ENCODE data around the gene NPSR1.
"Not testable (repeated sequence)": the region's sequence is repeated elsewhere in the genome, so short reads cannot be mapped to it uniquely, and the experiment has no call there.

NPSR1 gene

DNA sequence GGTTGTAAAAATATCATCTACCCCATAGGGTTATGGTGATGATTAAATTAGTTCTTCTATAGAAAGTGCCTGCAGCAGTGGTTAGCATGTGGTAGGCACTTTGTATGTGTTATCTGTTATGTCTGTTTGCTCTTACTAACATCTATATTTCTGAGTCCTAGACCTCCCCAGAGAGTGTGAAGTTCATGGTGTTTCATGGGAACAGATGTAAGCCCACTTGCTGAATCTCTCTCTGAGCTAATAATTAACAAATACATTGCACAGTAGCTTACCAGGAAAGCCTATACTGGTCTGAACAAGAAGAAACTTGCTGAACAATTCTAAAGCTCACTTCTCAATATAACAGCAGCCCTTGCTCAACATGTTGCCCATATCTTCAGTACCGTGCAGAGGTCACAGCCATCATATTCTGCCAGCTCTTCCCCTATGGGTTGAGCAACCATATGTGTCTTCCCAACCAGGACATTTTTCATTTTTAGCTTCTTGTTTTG is 100.1 kb downstream of the NPSR1 start:
- no peak for DNase-seq (ENCODE audit: low read depth in 2 of 2)

DNA sequence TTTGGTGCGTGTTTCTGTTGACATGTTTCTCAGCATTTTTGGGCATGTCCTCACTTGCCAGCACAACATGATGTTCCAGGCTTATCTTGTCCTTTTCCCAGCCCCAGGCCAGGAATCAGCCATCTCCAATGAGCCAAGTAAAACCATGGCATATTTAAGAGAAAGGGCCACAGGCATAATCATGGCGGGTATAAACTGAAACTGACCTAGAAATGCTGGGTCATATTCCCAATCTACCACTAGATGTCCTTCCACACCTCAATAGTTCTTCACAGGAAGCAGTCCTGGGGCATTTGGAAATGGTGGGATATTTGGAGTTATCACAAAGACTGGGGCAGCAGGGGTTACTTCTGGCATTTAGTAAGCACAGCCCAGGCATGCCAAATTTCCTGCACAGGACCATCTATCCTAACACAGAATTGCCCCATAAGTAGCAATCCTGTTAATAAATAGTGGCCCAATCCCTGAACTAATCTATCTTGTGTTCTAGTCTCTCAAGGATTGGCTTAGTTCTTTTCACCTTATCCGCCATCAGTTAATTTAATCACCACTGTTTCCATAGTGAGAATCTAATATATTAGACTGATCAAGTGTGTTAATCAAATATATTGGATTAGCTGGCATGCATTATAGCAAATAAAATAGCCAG is 101.6 kb downstream of the NPSR1 start:
- DNase-seq (ENCODE audit: low read depth in 2 of 2), result no peak

DNA sequence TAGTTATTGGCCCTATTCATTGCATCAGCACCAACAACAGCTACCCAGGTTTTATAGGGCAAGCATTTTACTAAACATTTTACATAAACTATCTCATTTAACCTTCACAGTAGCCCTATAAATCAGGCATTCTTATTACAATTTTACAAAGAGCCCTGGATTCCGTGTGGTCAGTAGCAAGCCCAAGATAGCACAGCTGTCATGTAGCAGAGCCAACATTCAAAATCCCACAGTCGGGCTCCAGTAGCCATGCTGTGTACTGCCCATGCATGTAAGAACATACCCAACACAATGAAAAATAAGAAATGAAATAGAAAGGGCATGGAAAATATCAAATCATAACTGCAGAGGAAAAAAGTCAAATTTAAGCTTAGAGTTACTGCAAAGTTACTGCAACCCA is 102.3 kb downstream of the NPSR1 start:
- DNase-seq (ENCODE audit: low read depth in 2 of 2), result no peak

DNA sequence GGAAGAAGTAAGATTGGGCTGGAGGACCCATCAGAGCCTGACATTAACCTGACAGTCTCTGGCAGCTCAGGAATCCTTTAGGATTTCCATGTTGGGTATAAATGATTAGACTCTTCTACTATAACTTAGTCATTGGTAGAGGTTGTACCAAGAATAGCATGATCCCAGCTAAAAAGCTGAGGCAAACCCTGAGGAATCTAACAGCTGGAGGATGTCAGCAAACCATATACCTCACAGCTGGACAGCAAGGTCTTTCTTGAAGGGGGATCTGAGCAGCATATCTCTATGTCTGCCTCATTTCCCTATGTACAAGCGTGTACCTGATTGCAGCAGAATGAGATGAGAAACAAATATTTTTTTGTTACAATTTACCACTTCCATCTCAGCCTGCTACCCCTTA is 103.2 kb downstream of the NPSR1 start:
- DNase-seq (ENCODE audit: low read depth in 2 of 2), result no peak

DNA sequence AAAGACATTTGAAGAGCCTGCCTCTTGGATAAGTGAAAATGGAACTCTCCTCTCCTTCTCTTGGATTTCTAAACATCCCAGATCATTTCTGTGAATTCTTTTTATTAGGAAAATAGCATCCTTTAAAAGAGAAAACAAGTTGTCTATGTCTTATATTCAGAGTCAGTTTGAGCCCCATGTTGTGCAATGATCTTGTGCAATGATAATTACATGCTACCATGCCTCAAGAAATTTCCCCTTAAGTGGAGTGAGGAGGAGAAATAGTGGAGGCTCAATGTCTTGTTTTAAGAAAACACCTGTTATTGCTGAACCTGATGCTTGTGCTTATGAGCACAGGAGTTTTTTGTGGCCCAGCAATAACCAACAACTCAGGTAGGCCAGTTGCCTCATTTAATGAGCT is 103.6 kb downstream of the NPSR1 start:
- no peak for DNase-seq (ENCODE audit: low read depth in 2 of 2)

DNA sequence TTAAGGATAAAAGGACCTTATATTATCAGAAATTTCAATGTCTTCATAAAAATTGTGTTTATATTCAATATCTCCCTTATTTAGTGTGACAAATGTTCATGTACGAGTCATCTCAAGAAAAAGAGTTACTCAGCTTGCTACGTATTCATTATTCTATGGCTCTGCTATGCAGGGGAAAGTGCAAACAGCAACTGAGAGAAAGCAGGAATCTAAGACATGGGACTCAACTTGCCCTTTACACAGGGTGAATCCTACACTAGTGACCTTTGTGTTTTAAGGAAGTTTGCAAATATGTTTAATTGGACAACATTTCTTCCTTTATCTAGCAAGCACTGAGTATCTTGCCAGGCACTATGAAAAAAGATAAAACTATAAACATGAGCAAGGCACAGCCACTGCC is 104.7 kb downstream of the NPSR1 start:
- DNase-seq (ENCODE audit: low read depth in 2 of 2), result no peak

DNA sequence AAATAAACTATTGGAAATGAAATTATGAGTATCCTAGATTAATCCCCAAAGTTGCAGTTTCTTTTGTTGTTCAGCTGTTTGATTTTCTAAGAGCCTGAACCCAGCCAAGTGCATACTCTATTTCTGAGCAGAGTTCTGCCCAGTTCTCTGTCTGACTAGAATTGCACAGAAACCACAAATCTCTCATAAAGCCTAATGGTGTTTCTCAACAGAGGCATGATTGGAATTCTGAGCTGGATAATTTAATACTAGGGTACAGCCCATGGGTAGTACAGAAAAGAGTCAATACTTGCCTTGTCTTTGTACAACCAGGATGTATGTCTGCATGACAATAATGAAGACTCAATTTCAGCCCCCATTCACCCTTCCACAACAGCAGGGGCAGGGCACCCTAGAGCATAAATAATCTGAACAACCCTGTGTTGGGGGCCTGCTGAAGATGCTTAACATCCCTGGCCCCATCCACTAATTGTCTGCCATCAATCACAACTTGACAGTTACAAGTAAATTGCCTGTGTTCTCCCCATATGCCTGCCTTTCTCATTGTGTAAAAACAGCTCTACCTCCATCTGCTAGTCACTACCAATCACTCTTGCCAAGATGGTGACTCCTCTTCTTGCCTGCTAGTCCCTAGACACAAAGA is 114.4 kb downstream of the NPSR1 start:
- no peak for DNase-seq (ENCODE audit: low read depth in 2 of 2)

DNA sequence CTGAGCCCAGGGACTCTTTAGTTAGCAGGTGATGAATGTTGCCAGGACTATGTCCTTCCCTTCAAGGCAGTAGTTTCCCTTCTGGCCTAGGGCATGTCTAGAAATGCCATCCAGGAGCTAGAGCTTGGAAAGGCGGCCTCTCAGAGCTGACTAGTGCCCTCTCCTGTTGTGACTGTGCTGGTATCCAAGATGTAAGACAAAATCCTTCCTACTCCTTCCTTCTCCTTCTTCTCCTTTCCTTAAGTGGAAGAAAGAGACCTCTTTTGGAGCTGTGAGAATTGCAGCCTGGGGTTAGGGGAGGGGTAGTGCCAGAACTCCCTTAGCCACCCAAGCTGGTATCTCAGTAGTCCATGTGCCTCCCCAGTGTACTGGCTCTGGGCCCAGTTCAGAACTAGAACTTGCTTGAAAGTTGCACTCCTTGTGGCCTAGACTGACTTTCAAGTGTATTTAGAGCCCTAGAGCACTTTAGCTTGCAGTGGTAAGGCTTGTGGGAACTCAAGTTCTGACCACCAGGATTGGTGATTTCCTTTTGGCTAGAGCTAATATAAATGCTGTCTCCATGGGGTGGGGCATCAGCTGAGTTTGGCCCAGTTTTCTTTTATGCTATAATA is 118.8 kb downstream of the NPSR1 start:
- DNase-seq (ENCODE audit: low read depth in 2 of 2), result no peak

DNA sequence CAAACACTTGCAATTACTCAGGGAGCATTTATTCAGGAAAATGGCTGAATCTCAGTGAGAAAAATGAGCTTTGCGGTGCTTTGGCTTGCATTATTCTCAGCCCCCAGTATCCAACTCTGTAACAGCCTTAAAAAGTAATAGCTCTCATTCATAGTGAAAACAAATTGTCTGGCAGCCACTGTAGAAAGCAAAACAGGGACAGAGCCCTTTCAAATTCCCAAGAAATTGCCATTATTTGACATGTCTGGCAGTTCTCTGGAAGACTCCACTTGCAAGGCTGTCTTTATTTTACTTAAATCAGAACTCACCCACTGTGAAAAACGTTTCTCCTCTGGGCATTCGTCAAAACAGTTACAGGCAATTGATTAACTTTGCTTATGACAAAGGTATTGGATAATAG is 122.5 kb downstream of the NPSR1 start:
- DNase-seq (ENCODE audit: low read depth in 2 of 2), result no peak

DNA sequence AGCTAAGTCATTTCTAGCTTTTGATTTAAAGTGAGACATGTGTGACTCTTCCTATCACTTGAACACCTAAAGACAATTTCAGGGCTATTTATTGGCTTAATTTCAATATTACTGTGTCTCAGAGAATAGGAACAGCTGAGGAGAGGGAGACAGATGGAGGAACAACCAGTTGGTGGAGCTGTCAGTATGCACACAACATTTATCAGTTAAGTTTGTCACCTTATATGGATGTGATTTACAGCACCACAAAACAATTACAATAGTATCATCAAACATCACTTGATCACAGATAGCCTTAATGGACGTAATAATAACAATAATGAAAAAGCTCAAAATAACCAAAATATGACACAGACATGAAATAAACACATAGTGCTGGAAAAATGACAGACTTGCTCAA is 129.6 kb downstream of the NPSR1 start:
- no peak for DNase-seq (ENCODE audit: low read depth in 2 of 2)

DNA sequence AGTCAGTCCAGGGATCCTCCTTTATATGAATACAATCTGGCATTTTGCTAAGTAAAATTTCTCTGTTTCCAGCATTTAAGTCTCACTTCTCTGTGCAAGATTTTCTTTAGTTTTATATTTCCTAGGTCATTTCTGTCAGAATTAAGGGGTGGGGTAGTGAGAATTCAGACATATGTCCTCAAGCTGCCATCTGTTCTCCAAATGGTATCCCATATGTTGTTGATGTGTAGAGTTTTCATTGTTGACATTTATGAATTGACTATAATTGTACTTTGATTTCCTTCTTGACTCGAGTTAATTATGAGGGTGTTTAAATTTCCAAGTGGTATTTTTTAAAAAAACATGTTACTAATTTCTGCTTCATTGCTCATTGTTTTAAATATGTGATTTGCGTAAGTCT is 148.8 kb downstream of the NPSR1 start:
- DNase-seq (ENCODE audit: low read depth in 2 of 2), result no peak

DNA sequence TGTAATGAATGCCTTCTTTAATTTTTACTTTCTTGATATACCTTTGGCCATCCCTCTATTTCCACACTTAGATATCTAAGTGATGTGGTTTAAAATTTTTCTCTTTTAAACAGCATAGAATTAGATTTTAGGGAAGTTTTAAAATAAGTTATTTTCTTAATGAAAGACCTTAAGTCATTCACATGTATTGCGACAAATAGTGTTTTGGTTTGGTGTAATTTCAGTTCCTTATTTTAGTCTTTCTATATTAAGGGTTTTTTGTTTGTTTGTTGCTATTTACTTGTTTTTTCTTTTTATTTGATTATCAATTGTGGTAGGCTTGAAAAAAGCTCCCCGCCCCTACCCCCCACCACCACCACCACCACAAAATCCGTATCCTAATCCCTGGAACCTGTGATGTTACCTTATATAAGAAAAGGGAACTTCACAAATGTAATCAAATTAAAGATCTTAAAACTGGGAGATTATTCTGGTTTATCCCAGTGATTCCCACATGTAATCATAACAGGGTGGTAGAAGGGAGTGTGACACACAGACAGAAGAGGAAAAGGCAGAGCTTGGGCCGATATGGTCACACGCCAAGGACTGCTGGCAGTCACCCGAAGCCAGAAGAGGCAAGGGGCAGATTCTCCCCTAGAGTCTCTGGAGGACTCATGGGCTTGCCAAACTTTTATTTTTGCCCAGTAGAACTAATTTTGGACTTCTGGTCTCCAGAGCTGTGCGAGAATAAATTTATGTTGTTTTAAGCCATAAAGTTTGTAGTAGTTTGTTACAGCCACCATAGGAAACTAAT is 149.7 kb downstream of the NPSR1 start:
- DNase-seq (ENCODE audit: low read depth in 2 of 2), result no peak

DNA sequence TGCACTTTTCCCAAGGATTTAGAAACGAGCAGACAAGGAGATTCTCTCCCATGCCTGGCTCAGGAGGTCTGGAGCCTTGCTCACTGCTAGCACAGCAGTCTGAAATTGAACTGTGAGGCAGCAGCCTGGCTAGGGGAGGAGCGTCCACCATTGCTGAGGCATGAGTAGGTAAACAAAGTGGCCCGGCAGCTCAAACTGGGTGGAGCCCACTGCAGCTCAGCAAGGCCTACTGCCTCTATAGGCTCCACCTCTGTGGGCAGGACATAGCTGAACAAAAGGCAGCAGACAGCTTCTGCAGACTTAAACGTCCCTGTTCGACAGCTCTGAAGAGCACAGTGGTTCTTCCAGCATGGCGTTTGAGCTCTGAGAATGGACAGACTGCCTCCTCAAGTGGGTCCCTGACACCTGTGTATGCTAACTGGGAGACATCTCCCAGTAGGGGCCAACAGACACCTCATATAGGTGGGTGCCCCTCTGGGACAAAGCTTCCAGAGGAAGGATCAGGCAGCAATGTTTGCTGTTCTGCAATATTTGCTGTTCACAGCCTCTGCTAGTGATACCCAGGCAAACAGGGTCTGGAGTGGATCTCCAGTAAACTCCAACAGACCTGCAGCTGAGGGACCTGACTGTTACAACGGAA is 156.3 kb downstream of the NPSR1 start:
- not testable (repeated sequence) for DNase-seq (ENCODE audit: low read depth in 2 of 2)

DNA sequence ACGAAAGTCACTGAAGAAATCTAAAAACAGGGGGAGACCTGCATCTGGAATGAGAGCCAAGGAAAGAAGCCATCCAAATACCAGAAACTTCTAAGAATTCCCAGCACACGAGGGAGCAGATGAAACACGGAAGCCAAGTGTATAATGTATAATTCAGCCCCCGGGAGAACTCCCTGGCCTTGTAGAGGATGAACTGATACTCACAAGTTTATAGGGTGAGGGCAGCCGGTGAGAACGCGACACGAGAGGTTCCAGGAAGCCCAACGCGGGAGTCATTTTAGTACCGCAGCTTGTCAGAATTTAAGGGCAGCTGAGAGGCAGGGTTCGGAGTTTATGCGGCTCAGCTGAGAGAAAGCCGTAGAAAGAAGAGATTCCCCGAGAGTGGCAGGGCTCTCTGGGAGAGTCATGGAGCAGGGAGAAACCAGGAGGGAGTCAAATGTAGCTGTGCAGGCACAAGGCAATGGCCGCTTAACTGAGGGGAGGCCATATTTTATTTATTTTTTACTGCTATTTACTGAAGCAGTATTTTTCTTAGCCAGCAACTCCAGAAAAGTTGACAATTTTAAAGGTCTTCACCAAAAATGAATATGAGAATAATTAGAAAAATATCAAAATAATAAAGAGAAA is 164.0 kb downstream of the NPSR1 start:
- DNase-seq (ENCODE audit: low read depth in 2 of 2), result no peak

DNA sequence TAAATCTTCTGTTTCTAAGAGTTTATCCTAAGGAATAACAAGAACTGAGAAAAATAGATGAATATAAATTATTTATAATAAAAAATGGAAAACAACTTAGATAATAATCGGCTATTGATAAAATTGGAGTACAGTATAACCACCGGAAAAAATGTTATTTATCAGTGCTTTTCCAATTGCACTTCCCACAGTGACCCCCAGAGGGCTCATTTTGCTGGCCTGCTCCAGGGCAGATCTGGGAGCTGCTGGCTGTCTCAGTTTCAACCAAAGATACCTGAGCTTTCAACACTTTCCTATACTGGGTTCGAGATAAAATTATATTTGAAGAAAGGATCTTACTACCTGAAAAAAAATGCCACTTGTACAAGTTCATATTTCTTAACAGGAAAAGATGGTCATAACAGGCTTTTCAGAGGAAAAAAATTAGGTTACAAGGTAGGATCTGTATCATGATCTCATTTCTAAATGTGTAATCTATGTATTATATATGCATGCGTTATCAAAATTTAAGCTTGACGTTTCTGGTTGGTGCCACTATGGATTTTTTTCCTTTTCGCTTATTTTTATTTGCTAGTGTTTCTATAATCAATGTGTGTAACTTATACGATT is 165.7 kb downstream of the NPSR1 start:
- peak; percentile 22 to 36 for DNase-seq (ENCODE audit: low read depth in 2 of 2)

DNA sequence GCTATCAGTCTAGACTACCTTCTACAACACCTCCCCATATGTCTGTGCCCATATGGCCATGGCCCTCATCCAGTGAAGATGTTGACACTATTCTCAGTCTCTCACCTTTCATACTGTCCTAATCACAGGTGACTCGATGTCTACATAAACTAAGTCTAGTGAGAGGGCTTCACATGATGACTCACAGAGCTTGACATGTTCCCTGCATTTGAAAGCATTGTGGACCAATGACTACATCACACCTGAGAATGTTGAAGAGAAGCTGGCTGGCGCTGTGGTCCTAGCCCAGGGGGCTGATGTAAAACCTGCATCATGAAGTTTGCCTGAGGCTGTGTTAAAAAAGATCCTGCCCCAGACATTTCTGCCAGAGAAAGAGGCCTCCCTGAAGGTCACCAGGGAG is 167.2 kb downstream of the NPSR1 start:
- no peak for DNase-seq (ENCODE audit: low read depth in 2 of 2)

DNA sequence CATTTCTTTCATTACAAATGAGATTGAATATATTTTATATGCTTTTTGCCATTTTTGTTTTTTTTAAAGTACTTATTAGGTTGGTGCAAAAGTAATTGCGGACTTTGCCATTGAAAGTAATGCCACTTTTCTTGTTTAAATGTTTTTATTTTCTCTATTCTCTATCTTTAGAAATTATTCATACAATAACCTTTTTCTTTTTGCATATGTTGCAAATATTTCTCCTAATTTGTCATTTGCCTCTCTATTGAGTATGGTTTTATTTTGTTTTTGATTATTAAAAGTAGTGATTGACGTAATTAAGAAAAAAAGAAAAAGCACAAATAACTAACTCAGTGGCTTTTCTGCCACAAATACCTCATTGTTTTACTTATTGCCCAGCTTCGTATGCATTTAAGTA is 172.4 kb downstream of the NPSR1 start:
- no peak for DNase-seq (ENCODE audit: low read depth in 2 of 2)

DNA sequence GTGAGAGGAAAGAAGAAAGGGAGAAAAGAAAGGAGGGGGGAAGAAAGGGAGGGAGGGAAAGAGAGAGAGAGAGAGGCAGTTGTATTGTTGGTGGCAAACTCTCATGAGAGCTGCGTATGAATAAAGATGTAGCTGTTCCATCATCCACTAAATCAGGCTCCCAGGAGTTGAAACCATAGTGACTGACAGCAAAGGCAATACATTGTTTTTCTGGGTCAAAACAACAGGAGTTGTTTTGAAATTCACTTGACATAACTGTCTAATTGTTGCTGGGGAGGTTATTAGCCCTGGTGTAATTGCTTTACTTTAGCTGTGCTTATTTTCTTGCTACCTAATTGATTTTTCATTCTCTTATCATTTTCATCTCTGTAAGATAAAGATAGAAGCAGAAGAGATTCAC is 173.4 kb downstream of the NPSR1 start:
- DNase-seq (ENCODE audit: low read depth in 2 of 2), result no peak

DNA sequence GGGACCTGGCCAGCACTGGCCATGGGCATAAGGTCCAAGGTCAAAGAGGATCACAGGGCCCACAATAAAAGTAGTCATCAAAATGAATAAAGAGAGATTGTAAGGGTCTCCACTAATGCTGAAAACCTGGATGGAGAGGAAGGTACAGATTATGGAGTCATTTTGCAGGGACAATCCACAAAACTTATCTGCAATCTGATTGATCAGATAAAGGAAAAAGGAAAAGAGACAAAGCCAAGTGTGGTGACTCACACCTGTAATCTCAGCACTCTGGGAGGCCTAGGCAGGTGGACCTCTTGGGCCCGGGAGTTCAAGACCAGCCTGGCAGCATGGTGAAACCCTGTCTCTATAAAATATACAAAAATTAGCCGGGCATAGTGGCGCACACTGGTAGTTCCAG is 174.0 kb downstream of the NPSR1 start:
- no peak for DNase-seq (ENCODE audit: low read depth in 2 of 2)

DNA sequence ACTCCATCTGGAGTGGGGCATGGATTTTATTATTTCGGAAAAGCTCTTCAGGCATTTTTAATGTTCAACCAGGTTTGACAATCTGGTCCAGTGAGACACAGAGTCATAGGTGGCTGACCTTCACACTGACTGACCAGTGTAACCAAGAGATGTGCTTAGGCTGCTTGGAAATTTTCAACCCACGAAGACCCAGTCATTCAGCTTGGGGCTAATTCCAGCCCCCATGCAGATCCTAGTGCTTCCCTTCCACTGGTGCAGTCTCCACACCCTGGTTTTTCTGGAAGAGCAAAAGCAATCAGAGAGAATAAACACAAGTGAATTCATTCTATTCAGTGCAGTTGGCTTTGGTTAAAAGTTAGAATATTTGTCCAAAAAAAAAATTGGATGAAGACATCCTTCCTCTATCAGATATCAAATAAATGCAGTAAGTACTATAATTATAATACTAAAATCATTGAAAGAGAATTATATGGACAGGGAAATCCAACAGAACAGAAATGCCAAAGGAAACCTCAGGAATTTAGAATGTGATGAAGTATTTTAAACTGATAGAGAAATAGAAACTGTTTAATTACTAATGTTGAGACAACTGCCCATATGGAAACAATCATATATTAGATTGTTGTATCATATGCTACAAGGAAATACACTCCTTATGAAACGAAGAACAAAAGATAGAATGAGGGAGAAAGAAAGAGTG is 178.0 kb downstream of the NPSR1 start:
- DNase-seq (ENCODE audit: low read depth in 2 of 2), result no peak

DNA sequence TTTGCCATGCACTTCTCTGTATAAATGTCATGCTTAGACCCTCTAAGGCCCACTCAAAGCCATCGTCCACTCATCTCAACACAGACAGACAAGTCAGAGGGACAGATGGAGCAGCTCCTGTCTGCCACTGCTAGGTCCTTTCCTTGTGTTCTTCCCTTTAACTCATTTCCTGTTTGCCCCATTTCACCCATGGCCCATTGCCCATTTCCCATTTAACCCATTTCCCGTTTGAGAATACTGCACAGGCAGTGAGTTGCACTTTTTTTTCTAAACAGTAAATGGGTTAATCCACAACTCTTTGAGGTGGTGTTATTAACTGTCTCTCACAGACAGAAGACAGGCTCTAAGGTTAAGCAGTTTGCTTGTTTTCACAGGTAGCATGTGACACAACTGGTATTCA is 179.3 kb downstream of the NPSR1 start:
- no peak for DNase-seq (ENCODE audit: low read depth in 2 of 2)

All from stimulated activated CD8-positive, alpha-beta memory T cell treated with anti-CD3 and anti-CD28 coated beads, Interleukin-2, amount 100 ng/mL, for 48 hours (primary cell).